Activated CD4-positive, alpha-beta T cell treated with anti-CD3 and anti-CD28 coated beads, Interleukin-2, amount 50 U/mL, for 48 hours (primary cell): ENCODE measurements around the gene TMEM126A.

Experiments
- DNase-seq, 2 experiments: peaks; one replicate each; pipeline ENCODE4 v3.0.0-alpha.2; 2020

The TMEM126A gene

DNA sequence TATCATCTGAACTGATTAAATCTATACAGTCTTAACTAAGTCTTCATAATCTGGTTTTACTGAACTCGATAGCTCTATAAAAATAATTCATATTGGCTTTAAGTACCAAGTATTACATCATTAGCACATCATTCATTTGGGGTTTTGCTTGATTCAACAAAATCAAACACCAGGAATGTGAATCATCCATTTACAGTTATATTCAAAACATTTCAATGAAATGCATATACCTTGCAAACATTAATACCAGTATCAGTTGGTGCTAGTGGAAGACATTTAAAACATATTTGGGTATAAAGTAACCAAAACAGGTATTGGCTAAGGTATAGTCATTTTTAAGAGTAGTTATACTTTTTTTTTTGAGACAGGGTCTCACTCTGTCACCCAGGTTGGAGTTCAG is 50.4 kb downstream of the TMEM126A start:
- no peak for DNase-seq

DNA sequence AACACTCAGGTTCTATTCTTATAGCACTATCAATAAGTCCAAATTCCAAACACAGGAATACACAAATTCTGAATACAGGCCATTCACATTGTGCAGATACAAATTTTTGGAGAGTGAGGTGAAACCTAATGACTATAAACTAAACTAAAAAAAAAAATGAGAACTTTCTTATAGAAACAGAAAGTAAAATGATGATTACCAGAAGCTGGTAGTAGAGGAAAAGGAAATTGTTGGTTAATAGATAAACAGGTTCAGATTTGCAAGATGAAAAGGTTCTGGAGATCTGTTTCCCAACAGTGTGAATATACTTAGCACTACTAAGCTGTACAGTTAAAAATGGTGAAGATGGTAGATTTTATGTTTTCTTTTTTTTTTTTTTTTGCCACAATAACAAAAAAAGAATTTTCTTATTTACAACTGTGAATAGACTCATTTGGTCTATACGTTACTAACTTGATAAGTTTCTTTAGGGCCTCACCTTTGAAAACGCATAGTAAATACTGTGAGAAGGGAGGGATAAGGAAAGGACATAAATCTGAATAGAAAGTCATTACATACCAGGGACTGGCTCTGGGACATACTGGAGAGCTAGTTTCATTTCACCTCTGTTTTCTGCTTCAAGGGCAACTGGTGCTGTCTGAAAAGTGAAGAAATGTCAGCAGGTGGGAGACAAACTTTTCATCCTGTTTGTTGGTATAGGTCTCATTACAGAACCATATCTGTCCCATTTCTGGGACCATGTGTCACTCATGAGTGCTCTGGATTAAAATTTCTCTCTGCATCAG is 52.4 kb downstream of the TMEM126A start:
- no peak for DNase-seq

DNA sequence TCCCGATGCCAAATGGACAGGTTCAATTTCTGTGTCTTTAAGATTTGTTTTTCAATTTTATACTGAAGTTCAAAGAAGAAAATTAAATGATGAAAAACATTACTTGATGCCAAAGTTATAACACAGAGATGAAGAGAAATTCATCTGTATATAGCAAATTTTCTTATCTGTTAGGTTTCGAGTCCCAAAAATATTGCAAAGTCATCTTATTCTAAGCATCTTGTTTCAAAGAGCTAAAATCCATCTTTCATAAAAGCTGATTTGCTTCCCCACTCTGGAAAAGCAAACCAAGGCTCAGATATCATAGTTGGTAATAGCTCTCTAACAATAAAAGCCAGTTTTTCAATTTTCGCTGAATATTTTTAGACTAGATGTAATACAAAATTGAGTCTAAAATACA is 57.2 kb downstream of the TMEM126A start:
- DNase-seq, result no peak

DNA sequence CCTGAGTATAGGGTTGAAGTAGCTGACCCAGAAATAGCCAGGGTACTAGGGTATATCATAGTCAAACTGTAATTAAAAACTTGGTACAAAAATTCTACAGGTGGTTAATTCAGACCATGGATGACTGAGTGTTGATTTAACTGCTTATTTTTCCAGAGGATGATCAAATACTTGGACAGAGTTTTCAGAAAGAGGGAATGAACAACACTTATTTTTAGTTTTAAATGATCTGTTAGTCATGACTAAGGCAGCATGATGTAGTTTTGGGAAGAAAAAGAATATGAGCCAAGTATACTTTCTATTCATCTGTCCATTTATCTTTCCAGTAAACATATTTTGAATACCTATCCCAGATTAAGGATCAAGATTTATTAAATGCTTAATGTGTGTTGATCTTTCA is 58.0 kb downstream of the TMEM126A start:
- DNase-seq, result no peak
